Neural progenitor cell (in vitro differentiated cells): ENCODE data around the gene MYO18B. TPM values are rescaled to one million over a fixed set of nuclear protein-coding genes. Genes with fewer than 3 reads are reported as not detected.
A peak's percentile ranks its signal among the peaks of the same experiment; 100 is the strongest.

Experiments used
- DNase-seq: peaks from one replicate; pipeline ENCODE4 v3.0.0-alpha.2; 2016; ENCODE audit warnings: low spot score
- H2AFZ ChIP-seq: fragments of 200-600 bp; sonication (generic); replicated peaks from 2 replicates; pipeline ENCODE4 v1.6.1; 2016; ENCODE audit warnings: antibody characterized with exemption
- H3F3A ChIP-seq: fragments of 200-600 bp; sonication (generic); 2 replicates; pipeline ENCODE4 v1.6.1; 2016; ENCODE audit warnings: antibody characterized with exemption, low read depth
- H3K27ac ChIP-seq: fragments of 200-600 bp; sonication (generic); 2 replicates; pipeline ENCODE4 v1.5.1; 2016; ENCODE audit warnings: mild to moderate bottlenecking
- H3K27me3 ChIP-seq: fragments of 200-600 bp; sonication (generic); 2 replicates; pipeline ENCODE4 v1.6.1; 2016; ENCODE audit warnings: mild to moderate bottlenecking, moderate library complexity
- H3K36me3 ChIP-seq: fragments of 200-600 bp; sonication (generic); 2 replicates; pipeline ENCODE4 v1.5.1; 2016
- H3K4me1 ChIP-seq: fragments of 200-600 bp; sonication (generic); 2 replicates; pipeline ENCODE4 v1.6.1; 2016; ENCODE audit warnings: mixed run types
- H3K4me2 ChIP-seq: fragments of 200-600 bp; sonication (generic); 2 replicates; pipeline ENCODE4 v1.6.1; 2016
- H3K4me3 ChIP-seq: fragments of 200-600 bp; sonication (generic); 2 replicates; pipeline ENCODE4 v1.5.1; 2016
- H3K79me2 ChIP-seq: fragments of 200-600 bp; sonication (generic); 2 replicates; pipeline ENCODE4 v1.6.1; 2016; ENCODE audit warnings: low read depth
- H3K9ac ChIP-seq: fragments of 200-600 bp; sonication (generic); 2 replicates; pipeline ENCODE4 v1.6.1; 2016
- H3K9me3 ChIP-seq: fragments of 200-600 bp; sonication (generic); 2 replicates; pipeline ENCODE4 v1.5.1; 2016; ENCODE audit warnings: low read depth
- H4K20me1 ChIP-seq: fragments of 200-600 bp; sonication (generic); 2 replicates; pipeline ENCODE4 v1.6.1; 2016; ENCODE audit warnings: low read depth
- H3K27ac Mint-ChIP-seq: 3 replicates; pipeline ENCODE4 v1.8.0; 2021; ENCODE audit warnings: mixed read lengths
- H3K27me3 Mint-ChIP-seq: 2 replicates; pipeline ENCODE4 v1.8.0; 2022; ENCODE audit warnings: low read depth, mild to moderate bottlenecking, inconsistent platforms, moderate library complexity, mixed read lengths; ENCODE audit not compliant: insufficient read depth
- H3K36me3 Mint-ChIP-seq: 3 replicates; pipeline ENCODE4 v1.8.0; 2021; ENCODE audit warnings: mixed read lengths
- H3K4me1 Mint-ChIP-seq: 3 replicates; pipeline ENCODE4 v1.8.0; 2021; ENCODE audit warnings: mixed read lengths
- H3K4me3 Mint-ChIP-seq: 3 replicates; pipeline ENCODE4 v1.8.0; 2021; ENCODE audit warnings: mild to moderate bottlenecking, moderate library complexity, mixed read lengths
- H3K9me3 Mint-ChIP-seq: 3 replicates; pipeline ENCODE4 v1.8.0; 2020; ENCODE audit warnings: mixed read lengths
- EZH2 ChIP-seq: fragments of 200-600 bp; sonication (generic); IDR thresholded peaks from 2 replicates; pipeline ENCODE4 v1.6.1; 2017; ENCODE audit warnings: antibody characterized with exemption, mild to moderate bottlenecking, moderate library complexity
- EZH2phosphoT487 ChIP-seq: fragments of 200-600 bp; sonication (generic); IDR thresholded peaks from 2 replicates; pipeline ENCODE4 v1.6.1; 2017; ENCODE audit warnings: antibody characterized with exemption
- total RNA-seq: library from RNA; depleted of rRNA; stranded (reverse); fragments of >200 nt; gene quantifications from 2 replicates; pipeline ENCODE4 v1.2.3, GENCODE V29; 2015; ENCODE audit warnings: low replicate concordance
- TF ChIP-seq, protein P1 (sequence below): fragments of 200-600 bp; sonication (generic); IDR thresholded peaks from 2 replicates; pipeline ENCODE4 v1.5.1; 2017; ENCODE audit warnings: antibody characterized with exemption, mild to moderate bottlenecking

Gene MYO18B, protein sequence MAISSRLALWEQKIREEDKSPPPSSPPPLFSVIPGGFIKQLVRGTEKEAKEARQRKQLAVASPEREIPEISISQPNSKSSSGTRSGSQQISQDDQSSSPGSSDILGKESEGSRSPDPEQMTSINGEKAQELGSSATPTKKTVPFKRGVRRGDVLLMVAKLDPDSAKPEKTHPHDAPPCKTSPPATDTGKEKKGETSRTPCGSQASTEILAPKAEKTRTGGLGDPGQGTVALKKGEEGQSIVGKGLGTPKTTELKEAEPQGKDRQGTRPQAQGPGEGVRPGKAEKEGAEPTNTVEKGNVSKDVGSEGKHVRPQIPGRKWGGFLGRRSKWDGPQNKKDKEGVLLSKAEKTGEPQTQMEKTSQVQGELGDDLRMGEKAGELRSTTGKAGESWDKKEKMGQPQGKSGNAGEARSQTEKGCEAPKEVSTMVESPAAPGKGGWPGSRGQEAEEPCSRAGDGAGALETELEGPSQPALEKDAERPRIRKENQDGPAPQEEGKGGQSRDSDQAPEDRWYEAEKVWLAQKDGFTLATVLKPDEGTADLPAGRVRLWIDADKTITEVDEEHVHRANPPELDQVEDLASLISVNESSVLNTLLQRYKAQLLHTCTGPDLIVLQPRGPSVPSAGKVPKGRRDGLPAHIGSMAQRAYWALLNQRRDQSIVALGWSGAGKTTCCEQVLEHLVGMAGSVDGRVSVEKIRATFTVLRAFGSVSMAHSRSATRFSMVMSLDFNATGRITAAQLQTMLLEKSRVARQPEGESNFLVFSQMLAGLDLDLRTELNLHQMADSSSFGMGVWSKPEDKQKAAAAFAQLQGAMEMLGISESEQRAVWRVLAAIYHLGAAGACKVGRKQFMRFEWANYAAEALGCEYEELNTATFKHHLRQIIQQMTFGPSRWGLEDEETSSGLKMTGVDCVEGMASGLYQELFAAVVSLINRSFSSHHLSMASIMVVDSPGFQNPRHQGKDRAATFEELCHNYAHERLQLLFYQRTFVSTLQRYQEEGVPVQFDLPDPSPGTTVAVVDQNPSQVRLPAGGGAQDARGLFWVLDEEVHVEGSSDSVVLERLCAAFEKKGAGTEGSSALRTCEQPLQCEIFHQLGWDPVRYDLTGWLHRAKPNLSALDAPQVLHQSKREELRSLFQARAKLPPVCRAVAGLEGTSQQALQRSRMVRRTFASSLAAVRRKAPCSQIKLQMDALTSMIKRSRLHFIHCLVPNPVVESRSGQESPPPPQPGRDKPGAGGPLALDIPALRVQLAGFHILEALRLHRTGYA (N-terminal part only)
- total RNA-seq = 0.09 TPM in 1 of 2 replicates, not detected in the other

DNA sequence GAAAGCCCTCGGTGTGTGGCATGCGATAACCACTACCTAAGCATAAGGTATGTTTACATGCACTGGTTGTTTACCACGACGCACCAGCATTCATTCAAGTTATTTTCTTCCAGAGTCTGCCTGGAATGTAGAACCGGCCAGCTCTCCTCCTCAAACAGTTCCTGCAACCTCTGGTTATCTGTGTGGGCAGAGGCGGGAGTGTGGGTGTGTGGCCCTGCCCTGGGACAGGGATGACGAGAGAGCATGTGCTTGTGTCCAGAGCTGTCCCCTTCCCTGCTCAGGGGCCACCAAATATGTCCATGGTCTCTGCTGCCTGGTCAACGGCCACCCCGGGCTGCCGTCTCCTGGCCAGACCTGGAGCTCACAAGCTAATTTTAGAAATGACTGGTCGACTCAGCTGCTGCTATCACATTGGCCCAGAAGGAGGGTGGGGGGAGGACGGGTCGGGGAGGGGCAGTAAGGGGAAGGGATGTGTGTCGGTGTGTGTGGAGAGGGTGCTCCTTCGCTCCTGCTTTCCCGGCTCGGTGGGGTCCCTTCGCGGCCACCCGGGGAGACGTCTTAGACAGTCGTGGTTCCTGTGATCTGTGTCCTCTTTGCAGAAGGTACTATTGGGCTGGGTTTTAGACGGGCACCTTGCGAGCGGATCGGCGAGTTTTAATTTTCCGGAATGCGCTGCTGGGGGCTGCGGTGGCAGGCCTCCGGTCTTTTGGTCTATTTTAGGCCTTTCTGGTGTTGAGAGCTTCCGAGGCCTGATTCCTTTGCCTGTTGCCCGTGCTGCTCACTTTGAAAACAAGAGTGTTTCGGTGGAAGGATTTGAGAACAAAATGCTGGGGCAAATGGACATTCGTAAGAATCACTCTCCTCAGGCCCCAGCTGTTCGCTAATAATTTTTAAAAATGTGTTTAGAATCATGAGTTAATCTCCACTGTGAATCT lies at the start of gene MYO18B:
Gene MYO18B, plus strand, starts transcription at position 497 of the 935 bp plus-strand sequence. CDS start 18,905 bp downstream, outside the sequence.
- Mint-ChIP-seq H3K36me3 (no peaks in the 10 kb centered on the region), H3K27me3 (peaks cover 10% of the 10 kb centered on the region), H3K4me3 (no peak within 1 kb of the TSS), H3K27ac (peak within 1 kb of the TSS; percentile 21), H3K4me1 (peaks cover 4% of the 10 kb centered on the region), H3K9me3 (no peaks in the 10 kb centered on the region)
- no peaks in the 10 kb centered on the region for H3K36me3 ChIP-seq
- H3K79me2 ChIP-seq = no peaks in the 10 kb centered on the region
- no peaks in the 10 kb centered on the region for H3K4me1 ChIP-seq
- no peak within 1 kb of the TSS for H3K4me2 ChIP-seq
- DNase-seq = no peak
- no peaks in the 10 kb centered on the region for H4K20me1 ChIP-seq
- H3K27ac ChIP-seq = no peak within 1 kb of the TSS
- H3K9ac ChIP-seq = no peak within 1 kb of the TSS
- no peak within 1 kb of the TSS for H2AFZ ChIP-seq
- no peaks in the 10 kb centered on the region for H3K9me3 ChIP-seq
- no peaks in the 10 kb centered on the region for H3F3A ChIP-seq
- H3K4me3 ChIP-seq = no peak within 1 kb of the TSS
- TF ChIP-seq EZH2 (no peak), EZH2phosphoT487 (no peak)
- TF ChIP-seq, protein P1, sequence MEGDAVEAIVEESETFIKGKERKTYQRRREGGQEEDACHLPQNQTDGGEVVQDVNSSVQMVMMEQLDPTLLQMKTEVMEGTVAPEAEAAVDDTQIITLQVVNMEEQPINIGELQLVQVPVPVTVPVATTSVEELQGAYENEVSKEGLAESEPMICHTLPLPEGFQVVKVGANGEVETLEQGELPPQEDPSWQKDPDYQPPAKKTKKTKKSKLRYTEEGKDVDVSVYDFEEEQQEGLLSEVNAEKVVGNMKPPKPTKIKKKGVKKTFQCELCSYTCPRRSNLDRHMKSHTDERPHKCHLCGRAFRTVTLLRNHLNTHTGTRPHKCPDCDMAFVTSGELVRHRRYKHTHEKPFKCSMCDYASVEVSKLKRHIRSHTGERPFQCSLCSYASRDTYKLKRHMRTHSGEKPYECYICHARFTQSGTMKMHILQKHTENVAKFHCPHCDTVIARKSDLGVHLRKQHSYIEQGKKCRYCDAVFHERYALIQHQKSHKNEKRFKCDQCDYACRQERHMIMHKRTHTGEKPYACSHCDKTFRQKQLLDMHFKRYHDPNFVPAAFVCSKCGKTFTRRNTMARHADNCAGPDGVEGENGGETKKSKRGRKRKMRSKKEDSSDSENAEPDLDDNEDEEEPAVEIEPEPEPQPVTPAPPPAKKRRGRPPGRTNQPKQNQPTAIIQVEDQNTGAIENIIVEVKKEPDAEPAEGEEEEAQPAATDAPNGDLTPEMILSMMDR = no peak
- H3K27me3 ChIP-seq = no peaks in the 10 kb centered on the region

DNA sequence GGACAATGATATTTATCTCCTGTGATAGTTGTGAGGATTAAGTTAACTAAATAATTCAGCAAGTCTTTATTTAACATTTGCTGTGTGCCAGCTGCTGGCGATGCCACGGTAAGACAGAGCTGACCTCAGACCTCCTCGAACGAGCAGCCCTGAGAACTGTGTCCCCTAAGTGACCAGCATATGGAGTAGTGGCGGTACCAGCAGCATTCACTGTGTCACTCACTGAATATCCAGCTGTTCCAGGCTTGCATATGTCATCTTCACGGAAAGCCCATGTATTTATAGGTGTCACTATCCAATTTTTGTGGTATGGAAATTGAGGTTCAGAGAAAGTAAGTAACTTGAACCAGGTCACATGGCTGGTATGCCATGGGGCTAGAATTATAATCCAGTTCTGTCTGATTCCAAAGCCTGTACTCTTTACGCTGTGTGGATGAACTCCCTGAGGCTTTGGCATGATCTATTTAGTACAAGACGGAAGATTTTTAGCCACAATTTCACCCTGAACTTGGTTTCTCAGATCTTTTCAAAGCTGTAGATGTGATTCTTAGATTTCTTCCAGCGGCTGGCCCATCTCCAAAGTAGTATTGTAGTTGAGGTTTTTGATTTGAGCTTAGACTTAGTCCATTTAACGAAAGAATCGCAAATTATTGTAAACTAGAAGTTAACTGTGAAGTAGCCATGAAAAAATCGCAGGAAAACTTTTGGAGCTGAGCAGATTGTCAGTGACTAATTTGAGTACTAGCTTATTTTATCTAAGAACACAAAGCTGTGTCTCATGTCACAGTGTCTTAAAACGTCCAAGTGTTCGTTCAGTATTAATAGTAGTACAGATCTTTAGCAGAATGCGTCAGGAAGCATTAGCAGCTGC lies 49.4 kb upstream of the MYO18B start:
- no peak overlapping the region for H3K4me3 Mint-ChIP-seq
- Histone ChIP-seq H3K4me1 (no peaks in the 10 kb centered on the region), H3K27ac (no peak overlapping the region), H3K27me3 (no peaks in the 10 kb centered on the region), H4K20me1 (no peaks in the 10 kb centered on the region), H3K79me2 (no peaks in the 10 kb centered on the region), H3K4me3 (no peak overlapping the region), H2AFZ (no peak overlapping the region), H3K9ac (no peak overlapping the region), H3K36me3 (no peaks in the 10 kb centered on the region), H3K9me3 (no peaks in the 10 kb centered on the region), H3F3A (no peaks in the 10 kb centered on the region), H3K4me2 (no peak overlapping the region)
- no peak for DNase-seq
- no peaks in the 10 kb centered on the region for H3K9me3 Mint-ChIP-seq
- no peak overlapping the region for H3K27ac Mint-ChIP-seq
- peaks cover 5% of the 10 kb centered on the region for H3K36me3 Mint-ChIP-seq
- TF ChIP-seq, protein P1 = no peak
- TF ChIP-seq EZH2 (no peak), EZH2phosphoT487 (no peak)
- H3K27me3 Mint-ChIP-seq = no peaks in the 10 kb centered on the region
- peaks cover 4% of the 10 kb centered on the region for H3K4me1 Mint-ChIP-seq
